SK-N-SH treated with all-trans-retinoic acid at 6 μM for 48 hours (cell line): Measurements from ENCODE around the gene MAP3K2.

Experiments used
- ATAC-seq: fragments of 200-7000 bp; cut with Tn5 transposase; 3 replicates; pipeline ENCODE4 v1.9.1; 2020; ENCODE audit warnings: mild to moderate bottlenecking, moderate library complexity
- BACH2 ChIP-seq: fragments of 250-450 bp; sonication (Bioruptor Pico); IDR thresholded peaks from 2 replicates; pipeline ENCODE4 v1.9.0; 2021; ENCODE audit warnings: mild to moderate bottlenecking, borderline replicate concordance
- CREB5 ChIP-seq: fragments of 250-450 bp; sonication (Bioruptor Pico); IDR thresholded peaks from 2 replicates; pipeline ENCODE4 v1.5.1; 2020; ENCODE audit warnings: low read depth, mild to moderate bottlenecking, moderate library complexity
- CSDC2 ChIP-seq: fragments of 250-450 bp; sonication (Bioruptor Pico); IDR thresholded peaks from 2 replicates; pipeline ENCODE4 v1.5.0; 2020; ENCODE audit warnings: mild to moderate bottlenecking, moderate library complexity
- CSRNP3 ChIP-seq: fragments of 250-450 bp; sonication (Bioruptor Pico); IDR thresholded peaks from 2 replicates; pipeline ENCODE4 v1.5.1; 2021; ENCODE audit warnings: mild to moderate bottlenecking, moderate library complexity
- ESRRG ChIP-seq: fragments of 250-450 bp; sonication (Bioruptor Pico); IDR thresholded peaks from 2 replicates; pipeline ENCODE4 v1.6.1; 2021; ENCODE audit warnings: mild to moderate bottlenecking
- GLIS3 ChIP-seq: fragments of 250-450 bp; sonication (Bioruptor Pico); IDR thresholded peaks from 2 replicates; pipeline ENCODE4 v1.5.0; 2020; ENCODE audit warnings: mild to moderate bottlenecking, moderate library complexity
- ISL1 ChIP-seq: fragments of 250-450 bp; sonication (Bioruptor Pico); IDR thresholded peaks from 2 replicates; pipeline ENCODE4 v2.1.2; 2022; ENCODE audit warnings: mild to moderate bottlenecking, moderate library complexity
- OSR1 ChIP-seq: fragments of 250-450 bp; sonication (Bioruptor Pico); IDR thresholded peaks from 2 replicates; pipeline ENCODE4 v1.8.0; 2022; ENCODE audit warnings: moderate library complexity, mild to moderate bottlenecking, inconsistent platforms
- POU6F1 ChIP-seq: fragments of 250-450 bp; sonication (Bioruptor Pico); IDR thresholded peaks from 2 replicates; pipeline ENCODE4 v1.8.0; 2021; ENCODE audit warnings: low read depth, mild to moderate bottlenecking, moderate library complexity, borderline replicate concordance
- PPARA ChIP-seq: fragments of 250-450 bp; sonication (Bioruptor Pico); IDR thresholded peaks from 2 replicates; pipeline ENCODE4 v1.5.0; 2020; ENCODE audit warnings: mild to moderate bottlenecking, borderline replicate concordance
- RARB ChIP-seq: fragments of 250-450 bp; sonication (Bioruptor Pico); IDR thresholded peaks from 2 replicates; pipeline ENCODE4 v1.8.0; 2021; ENCODE audit warnings: mild to moderate bottlenecking, moderate library complexity
- SNAI2 ChIP-seq: fragments of 250-450 bp; sonication (Bioruptor Pico); IDR thresholded peaks from 2 replicates; pipeline ENCODE4 v1.5.0; 2020; ENCODE audit warnings: mild to moderate bottlenecking, moderate library complexity
- TCF4 ChIP-seq: fragments of 250-450 bp; sonication (Bioruptor Pico); IDR thresholded peaks from 2 replicates; pipeline ENCODE4 v1.8.0; 2021; ENCODE audit warnings: mild to moderate bottlenecking, moderate library complexity, borderline replicate concordance
- TOX ChIP-seq: fragments of 250-450 bp; sonication (Bioruptor Pico); IDR thresholded peaks from 2 replicates; pipeline ENCODE4 v1.8.0; 2021; ENCODE audit warnings: mild to moderate bottlenecking, moderate library complexity, borderline replicate concordance
- ZC3H10 ChIP-seq: fragments of 250-450 bp; sonication (Bioruptor Pico); IDR thresholded peaks from 2 replicates; pipeline ENCODE4 v1.5.1; 2021; ENCODE audit warnings: mild to moderate bottlenecking, moderate library complexity
- ZFP3 ChIP-seq: fragments of 250-450 bp; sonication (Bioruptor Pico); IDR thresholded peaks from 2 replicates; pipeline ENCODE4 v1.5.0; 2020; ENCODE audit warnings: mild to moderate bottlenecking, moderate library complexity
- ZFP30 ChIP-seq: fragments of 450-650 bp; formaldehyde crosslinking; IDR thresholded peaks from 2 replicates; pipeline ENCODE4 v1.5.0; 2022; ENCODE audit warnings: mild to moderate bottlenecking, moderate library complexity
- ZNF565 ChIP-seq: fragments of 450-650 bp; formaldehyde crosslinking; conservative IDR thresholded peaks from 2 replicates; pipeline ENCODE4 v1.5.0; 2020; ENCODE audit warnings: low read depth, mild to moderate bottlenecking, moderate library complexity
- ZNF70 ChIP-seq: fragments of 450-650 bp; formaldehyde crosslinking; IDR thresholded peaks from 2 replicates; pipeline ENCODE4 v1.5.0; 2020; ENCODE audit warnings: mild to moderate bottlenecking, moderate library complexity
- ZNF8 ChIP-seq: fragments of 450-650 bp; formaldehyde crosslinking; IDR thresholded peaks from 2 replicates; pipeline ENCODE4 v1.5.0; 2020; ENCODE audit warnings: mild to moderate bottlenecking, moderate library complexity
- TF ChIP-seq, protein P1 (sequence below): fragments of 250-450 bp; sonication (Bioruptor Pico); IDR thresholded peaks from 2 replicates; pipeline ENCODE4 v1.5.0; 2020; ENCODE audit warnings: mild to moderate bottlenecking, moderate library complexity
- TF ChIP-seq, protein P2 (sequence below): fragments of 250-450 bp; sonication (Bioruptor Pico); IDR thresholded peaks from 2 replicates; pipeline ENCODE4 v1.8.0; 2020; ENCODE audit warnings: mild to moderate bottlenecking, moderate library complexity, borderline replicate concordance

The MAP3K2 gene

DNA sequence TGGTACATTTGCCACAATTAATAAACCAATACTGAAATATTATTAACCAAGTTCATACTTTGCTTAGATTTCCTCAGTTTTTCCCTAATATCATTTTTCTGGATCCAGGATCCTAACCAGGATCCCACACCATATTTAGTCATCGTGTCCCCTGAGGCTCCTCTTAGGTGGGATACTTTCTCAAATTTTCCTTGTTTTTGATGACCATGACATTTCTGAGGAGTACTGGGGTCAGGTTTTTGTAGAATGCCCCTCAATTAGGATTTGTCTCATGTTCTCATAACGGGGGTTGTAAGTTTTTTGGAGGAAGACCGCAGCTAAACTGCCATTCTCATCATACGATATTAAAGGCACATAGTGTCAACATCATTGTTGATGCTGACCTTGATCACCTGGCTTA lies 78.3 kb downstream of the MAP3K2 start (continued):
- TF ChIP-seq POU6F1 (no peak), ISL1 (CRISPR knock-in tag) (no peak), ZFP3 (no peak), ZNF70 (CRISPR knock-in tag) (no peak)
- TF ChIP-seq, protein P1, sequence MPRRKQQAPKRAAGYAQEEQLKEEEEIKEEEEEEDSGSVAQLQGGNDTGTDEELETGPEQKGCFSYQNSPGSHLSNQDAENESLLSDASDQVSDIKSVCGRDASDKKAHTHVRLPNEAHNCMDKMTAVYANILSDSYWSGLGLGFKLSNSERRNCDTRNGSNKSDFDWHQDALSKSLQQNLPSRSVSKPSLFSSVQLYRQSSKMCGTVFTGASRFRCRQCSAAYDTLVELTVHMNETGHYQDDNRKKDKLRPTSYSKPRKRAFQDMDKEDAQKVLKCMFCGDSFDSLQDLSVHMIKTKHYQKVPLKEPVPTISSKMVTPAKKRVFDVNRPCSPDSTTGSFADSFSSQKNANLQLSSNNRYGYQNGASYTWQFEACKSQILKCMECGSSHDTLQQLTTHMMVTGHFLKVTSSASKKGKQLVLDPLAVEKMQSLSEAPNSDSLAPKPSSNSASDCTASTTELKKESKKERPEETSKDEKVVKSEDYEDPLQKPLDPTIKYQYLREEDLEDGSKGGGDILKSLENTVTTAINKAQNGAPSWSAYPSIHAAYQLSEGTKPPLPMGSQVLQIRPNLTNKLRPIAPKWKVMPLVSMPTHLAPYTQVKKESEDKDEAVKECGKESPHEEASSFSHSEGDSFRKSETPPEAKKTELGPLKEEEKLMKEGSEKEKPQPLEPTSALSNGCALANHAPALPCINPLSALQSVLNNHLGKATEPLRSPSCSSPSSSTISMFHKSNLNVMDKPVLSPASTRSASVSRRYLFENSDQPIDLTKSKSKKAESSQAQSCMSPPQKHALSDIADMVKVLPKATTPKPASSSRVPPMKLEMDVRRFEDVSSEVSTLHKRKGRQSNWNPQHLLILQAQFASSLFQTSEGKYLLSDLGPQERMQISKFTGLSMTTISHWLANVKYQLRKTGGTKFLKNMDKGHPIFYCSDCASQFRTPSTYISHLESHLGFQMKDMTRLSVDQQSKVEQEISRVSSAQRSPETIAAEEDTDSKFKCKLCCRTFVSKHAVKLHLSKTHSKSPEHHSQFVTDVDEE: no peak

DNA sequence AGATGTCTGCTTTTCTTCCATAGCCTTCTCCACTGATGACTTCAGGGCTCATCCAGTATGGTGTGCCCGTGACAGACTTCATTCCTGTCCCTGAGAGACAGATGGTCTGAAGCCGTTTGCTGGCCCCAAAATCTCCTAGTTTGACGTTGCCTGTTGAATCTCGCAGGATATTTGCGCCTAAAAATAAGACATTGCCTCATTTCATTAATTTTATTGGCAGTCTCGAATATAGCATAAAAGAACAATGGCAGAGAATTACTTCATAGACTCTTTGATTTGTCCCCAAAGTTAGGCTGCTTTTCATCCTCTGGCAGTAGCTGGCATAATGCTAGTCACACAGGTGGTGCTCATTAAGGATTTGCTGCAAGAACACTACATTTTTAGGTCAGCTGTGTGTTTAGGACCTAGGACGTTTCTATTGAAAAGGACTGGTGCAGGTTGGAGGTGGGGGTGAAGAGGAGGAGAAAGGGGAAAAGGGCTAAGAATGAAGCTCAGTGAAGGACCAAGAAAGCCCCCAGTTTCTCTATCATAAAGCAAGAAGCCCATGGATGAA lies 79.1 kb downstream of the MAP3K2 start:
- no peak for ATAC-seq
- TF ChIP-seq SNAI2 (CRISPR knock-in tag): no peak
- TF ChIP-seq PPARA (CRISPR knock-in tag): no peak
- TF ChIP-seq CSDC2 (CRISPR knock-in tag): no peak
- TF ChIP-seq ZFP30 (CRISPR knock-in tag): no peak
- TF ChIP-seq POU6F1: no peak
- TF ChIP-seq, all 23 proteins: peak for 0

GRCh38 chr2:127305990-127306585 lies 81.7 kb downstream of the MAP3K2 start:
- no peak for ATAC-seq

More at GRCh38 chr2:127305990-127306585, 81.7 kb downstream of the MAP3K2 start:
- TF ChIP-seq ISL1 (CRISPR knock-in tag) (no peak), ESRRG (CRISPR knock-in tag) (no peak), TOX (CRISPR knock-in tag) (no peak), BACH2 (CRISPR knock-in tag) (no peak), ZNF8 (CRISPR knock-in tag) (no peak), SNAI2 (CRISPR knock-in tag) (no peak), ZFP3 (no peak), ZNF70 (CRISPR knock-in tag) (no peak), GLIS3 (CRISPR knock-in tag) (no peak), ZFP30 (CRISPR knock-in tag) (no peak), ZC3H10 (no peak), ZNF565 (CRISPR knock-in tag) (no peak), RARB (CRISPR knock-in tag) (no peak), PPARA (CRISPR knock-in tag) (no peak), TCF4 (CRISPR knock-in tag) (no peak), OSR1 (CRISPR knock-in tag) (no peak), CREB5 (CRISPR knock-in tag) (no peak), CSRNP3 (CRISPR knock-in tag) (no peak), CSDC2 (CRISPR knock-in tag) (no peak)
- TF ChIP-seq, protein P2, sequence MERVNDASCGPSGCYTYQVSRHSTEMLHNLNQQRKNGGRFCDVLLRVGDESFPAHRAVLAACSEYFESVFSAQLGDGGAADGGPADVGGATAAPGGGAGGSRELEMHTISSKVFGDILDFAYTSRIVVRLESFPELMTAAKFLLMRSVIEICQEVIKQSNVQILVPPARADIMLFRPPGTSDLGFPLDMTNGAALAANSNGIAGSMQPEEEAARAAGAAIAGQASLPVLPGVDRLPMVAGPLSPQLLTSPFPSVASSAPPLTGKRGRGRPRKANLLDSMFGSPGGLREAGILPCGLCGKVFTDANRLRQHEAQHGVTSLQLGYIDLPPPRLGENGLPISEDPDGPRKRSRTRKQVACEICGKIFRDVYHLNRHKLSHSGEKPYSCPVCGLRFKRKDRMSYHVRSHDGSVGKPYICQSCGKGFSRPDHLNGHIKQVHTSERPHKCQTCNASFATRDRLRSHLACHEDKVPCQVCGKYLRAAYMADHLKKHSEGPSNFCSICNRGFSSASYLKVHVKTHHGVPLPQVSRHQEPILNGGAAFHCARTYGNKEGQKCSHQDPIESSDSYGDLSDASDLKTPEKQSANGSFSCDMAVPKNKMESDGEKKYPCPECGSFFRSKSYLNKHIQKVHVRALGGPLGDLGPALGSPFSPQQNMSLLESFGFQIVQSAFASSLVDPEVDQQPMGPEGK (CRISPR knock-in tag): no peak
